Measurements from ENCODE around the gene ASB9. TPM values are rescaled to one million over a fixed set of nuclear protein-coding genes. Genes with fewer than 3 reads are reported as not detected.
A peak's percentile ranks its signal among the peaks of the same experiment; 100 is the strongest.
"Not testable (repeated sequence)": the region's sequence is repeated elsewhere in the genome, so short reads cannot be mapped to it uniquely, and the experiment has no call there.

Gene ASB9, protein sequence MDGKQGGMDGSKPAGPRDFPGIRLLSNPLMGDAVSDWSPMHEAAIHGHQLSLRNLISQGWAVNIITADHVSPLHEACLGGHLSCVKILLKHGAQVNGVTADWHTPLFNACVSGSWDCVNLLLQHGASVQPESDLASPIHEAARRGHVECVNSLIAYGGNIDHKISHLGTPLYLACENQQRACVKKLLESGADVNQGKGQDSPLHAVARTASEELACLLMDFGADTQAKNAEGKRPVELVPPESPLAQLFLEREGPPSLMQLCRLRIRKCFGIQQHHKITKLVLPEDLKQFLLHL
- not detected in 2 replicates for total RNA-seq (2014; rRNA removed; shearing (Covaris generic); ENCODE audit: low replicate concordance)

- Histone ChIP-seq H3K4me3 (no peak within 1 kb of the TSS), H3K9me3 (no peaks in the 10 kb centered on the region), H3K27me3 (no peaks in the 10 kb centered on the region), H3K36me3 (no peaks in the 10 kb centered on the region)
- DNase-seq: peak; percentile 73
Measured at GRCh38 chrX:15269618-15270521, at the start of gene ASB9. ASB9 (minus strand) TSS chrX:15270083; CDS start chrX:15269874, 209 bp downstream.

DNA sequence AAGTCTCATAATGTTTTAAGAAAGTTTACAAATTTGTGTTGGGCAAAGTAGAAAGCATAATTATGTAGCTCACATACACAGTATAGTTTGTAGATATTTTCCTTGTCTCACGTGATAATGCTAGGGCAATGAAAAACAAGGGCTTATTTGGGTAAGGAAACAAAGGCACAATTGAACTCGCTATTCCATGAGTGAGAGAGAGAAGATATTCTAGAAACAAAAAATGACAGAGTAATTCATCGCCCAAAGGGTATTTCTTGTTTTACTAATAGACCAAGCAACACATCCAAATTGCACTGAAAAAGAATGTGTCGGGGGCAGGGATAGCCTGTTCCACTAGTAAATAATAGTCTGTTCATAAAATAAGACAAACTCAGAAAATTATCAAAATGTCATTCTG lies 49.2 kb upstream of the ASB9 start:
- H3K9me3 ChIP-seq: no peaks in the 10 kb centered on the region
- H3K36me3 ChIP-seq: no peaks in the 10 kb centered on the region
- H3K4me3 ChIP-seq: no peak overlapping the region
- DNase-seq: no peak
- H3K27me3 ChIP-seq: no peaks in the 10 kb centered on the region

- H3K9me3 ChIP-seq: no peaks in the 10 kb centered on the region
- H3K4me3 ChIP-seq: no peak within 1 kb of the TSS
- DNase-seq: no peak
- no peaks in the 10 kb centered on the region for H3K36me3 ChIP-seq
- no peaks in the 10 kb centered on the region for H3K27me3 ChIP-seq
Measured at GRCh38 chrX:15315509-15315908, 45.6 kb upstream of the ASB9 start, which contains the start of gene ASB11. ASB11 (minus strand) TSS chrX:15315640; CDS start chrX:15315605, 35 bp downstream.

- H3K4me3 ChIP-seq: no peak overlapping the region
- no peaks in the 10 kb centered on the region for H3K9me3 ChIP-seq
- no peak for DNase-seq
- H3K36me3 ChIP-seq: no peaks in the 10 kb centered on the region
- H3K27me3 ChIP-seq: no peaks in the 10 kb centered on the region
Measured at GRCh38 chrX:15314472-15314871, 44.6 kb upstream of the ASB9 start.

DNA sequence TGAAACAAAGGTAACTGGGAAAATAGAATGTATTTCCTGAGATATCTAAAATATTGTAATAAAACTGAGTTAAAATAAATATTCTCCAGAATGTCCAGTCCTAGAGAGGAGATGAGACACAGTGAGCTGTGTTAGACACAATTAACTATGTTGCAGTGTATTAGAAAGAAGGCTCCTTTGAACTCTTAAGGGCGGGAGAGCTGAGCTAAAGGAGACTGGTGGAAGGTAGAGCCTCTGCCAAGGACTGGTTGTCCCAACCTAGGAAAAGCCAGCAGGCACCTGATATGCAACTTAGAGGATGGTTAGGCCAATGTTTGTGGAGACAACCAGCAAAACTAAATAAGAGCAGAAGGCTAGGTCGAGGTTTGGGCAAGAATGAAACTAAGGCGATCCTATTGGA lies 41.2 kb upstream of the ASB9 start:
- no peak for DNase-seq
- H3K27me3 ChIP-seq: no peaks in the 10 kb centered on the region

GRCh38 chrX:15310117-15310516 lies 40.2 kb upstream of the ASB9 start:
- no peak for DNase-seq
- H3K27me3 ChIP-seq: no peaks in the 10 kb centered on the region
- no peaks in the 10 kb centered on the region for H3K9me3 ChIP-seq
- H3K36me3 ChIP-seq: no peaks in the 10 kb centered on the region
- no peak overlapping the region for H3K4me3 ChIP-seq

More for the DNA sequence above, 41.2 kb upstream of the ASB9 start:
- no peaks in the 10 kb centered on the region for H3K36me3 ChIP-seq
- H3K9me3 ChIP-seq: no peaks in the 10 kb centered on the region
- H3K4me3 ChIP-seq: no peak overlapping the region

DNA sequence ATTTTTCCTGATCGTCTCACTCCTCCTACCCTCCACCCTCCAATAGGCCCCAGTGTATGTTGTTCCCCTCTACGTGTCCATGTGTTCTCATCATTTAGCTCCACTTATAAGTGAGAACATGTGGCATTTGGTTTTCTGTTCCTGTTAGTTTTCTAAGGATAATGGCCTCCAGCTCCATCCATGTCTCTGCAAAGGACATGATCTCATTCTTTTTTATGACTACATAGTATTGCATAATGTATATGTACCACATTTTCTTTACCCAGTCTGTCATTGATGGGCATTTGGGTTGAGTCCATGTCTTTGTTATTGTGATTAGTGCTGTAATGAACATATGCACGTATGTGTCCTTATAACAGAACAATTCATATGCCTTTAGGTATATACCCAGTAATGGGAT lies 36.0 kb upstream of the ASB9 start:
- not testable (repeated sequence) for H3K4me3 ChIP-seq, H3K36me3 ChIP-seq, H3K9me3 ChIP-seq, H3K27me3 ChIP-seq, DNase-seq

GRCh38 chrX:15301924-15302323 lies 32.0 kb upstream of the ASB9 start:
- Histone ChIP-seq H3K4me3 (no peak overlapping the region), H3K9me3 (no peaks in the 10 kb centered on the region), H3K27me3 (no peaks in the 10 kb centered on the region), H3K36me3 (no peaks in the 10 kb centered on the region)
- DNase-seq: no peak

DNA sequence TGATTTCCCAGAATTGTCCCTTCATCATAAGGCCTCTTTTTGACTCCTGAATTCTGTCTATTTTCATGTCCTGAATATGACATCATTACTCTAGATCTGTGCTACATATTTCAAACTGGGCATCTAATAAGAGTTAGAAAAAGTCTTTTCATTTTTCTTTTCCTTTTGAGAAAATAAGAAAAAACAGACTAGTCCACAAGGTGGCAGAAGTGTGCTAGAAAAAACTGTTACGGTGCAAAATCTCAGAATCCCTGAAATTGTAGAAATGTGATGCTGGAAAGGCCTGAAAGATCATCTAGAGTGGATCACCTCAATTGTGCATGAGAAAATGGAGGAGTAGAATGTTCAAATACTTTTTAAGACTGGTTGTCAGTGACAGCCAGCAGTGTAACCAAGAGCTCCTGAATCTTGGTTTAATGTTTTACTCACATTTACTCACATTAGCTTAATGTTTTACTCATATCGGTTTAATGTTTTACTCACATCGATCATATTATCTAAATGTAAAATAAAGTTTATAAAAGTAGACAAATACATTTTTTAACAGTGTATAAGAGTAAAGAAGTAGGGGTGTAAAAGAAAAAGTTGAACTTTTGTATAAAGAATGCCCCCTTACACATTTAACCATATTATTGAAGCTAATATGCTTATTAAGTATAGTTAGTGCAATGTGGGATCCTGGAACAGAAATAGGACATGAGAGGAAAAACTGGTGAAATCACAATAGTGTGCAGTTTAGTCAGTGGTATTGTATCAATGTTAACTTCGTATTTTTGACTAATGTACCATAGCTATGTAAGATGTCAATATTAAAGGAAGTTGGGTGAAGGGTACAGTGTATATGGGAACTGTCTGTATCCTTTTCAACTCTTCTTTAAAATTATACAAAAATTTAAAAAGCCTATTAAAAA lies 30.3 kb upstream of the ASB9 start:
- no peak overlapping the region for H3K4me3 ChIP-seq
- no peak for DNase-seq
- no peaks in the 10 kb centered on the region for H3K36me3 ChIP-seq
- H3K9me3 ChIP-seq: no peaks in the 10 kb centered on the region
- H3K27me3 ChIP-seq: no peaks in the 10 kb centered on the region

DNA sequence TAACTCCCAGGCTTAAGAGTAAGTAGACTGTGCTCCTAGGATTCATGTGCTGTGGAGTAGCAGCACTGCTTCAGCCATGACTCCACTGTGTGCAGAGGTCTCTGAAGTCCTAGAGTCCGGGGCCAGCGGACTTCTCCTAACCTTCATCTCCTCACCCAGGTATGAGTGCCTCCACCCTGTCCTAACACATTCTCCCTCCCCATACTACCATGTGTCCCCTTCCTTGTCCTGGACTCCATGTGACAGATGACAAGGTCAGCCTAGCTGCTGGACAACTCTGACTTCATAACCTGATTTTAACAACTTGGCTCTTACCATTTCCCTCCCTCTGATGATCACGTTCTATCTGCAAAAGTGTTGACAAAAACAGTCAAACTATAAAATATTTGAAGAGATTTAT lies 28.9 kb upstream of the ASB9 start:
- Histone ChIP-seq H3K36me3 (no peaks in the 10 kb centered on the region), H3K9me3 (no peaks in the 10 kb centered on the region), H3K27me3 (no peaks in the 10 kb centered on the region), H3K4me3 (no peak overlapping the region)
- no peak for DNase-seq

DNA sequence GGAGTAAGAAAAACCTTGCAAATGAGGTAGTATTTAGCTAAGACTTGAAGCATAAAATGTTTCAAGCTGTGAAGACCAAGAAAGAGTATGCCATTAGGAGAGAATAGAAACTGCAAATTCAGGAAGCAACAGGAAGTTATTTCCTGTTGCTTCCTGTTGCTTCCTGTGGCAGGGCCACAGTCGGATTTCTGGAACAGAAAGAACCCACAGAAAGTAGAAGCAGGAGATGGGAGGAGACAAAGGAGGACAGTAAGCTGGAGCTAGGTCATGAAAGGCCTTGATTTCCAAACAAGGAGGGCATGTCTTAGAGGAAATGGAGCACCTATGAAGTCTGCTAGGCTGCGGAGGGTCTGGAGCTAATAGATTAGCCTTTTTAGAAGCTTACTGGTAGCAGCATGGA lies 28.3 kb upstream of the ASB9 start:
- Histone ChIP-seq H3K27me3 (no peaks in the 10 kb centered on the region), H3K9me3 (no peaks in the 10 kb centered on the region), H3K36me3 (no peaks in the 10 kb centered on the region), H3K4me3 (no peak overlapping the region)
- DNase-seq: no peak

DNA sequence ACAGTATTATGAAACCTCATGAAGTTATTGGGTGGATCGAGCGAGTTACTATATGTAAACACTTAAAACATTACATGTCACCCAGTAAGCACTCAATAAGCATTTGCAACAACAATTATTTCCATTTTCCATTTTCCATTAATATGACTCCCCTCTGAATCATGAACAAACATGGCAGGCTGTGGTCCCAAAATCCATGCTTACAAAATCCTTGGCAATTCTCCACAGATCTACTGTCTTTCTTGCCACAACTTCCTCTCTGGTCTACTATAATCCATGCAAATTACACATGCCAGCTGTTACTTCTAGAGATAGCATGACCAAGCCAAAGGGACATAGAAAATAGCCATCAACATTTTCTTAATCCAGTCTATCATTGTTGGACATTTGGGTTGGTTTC lies 23.6 kb upstream of the ASB9 start:
- no peaks in the 10 kb centered on the region for H3K27me3 ChIP-seq
- no peak for DNase-seq
- no peak overlapping the region for H3K4me3 ChIP-seq
- H3K9me3 ChIP-seq: no peaks in the 10 kb centered on the region
- H3K36me3 ChIP-seq: no peaks in the 10 kb centered on the region

DNA sequence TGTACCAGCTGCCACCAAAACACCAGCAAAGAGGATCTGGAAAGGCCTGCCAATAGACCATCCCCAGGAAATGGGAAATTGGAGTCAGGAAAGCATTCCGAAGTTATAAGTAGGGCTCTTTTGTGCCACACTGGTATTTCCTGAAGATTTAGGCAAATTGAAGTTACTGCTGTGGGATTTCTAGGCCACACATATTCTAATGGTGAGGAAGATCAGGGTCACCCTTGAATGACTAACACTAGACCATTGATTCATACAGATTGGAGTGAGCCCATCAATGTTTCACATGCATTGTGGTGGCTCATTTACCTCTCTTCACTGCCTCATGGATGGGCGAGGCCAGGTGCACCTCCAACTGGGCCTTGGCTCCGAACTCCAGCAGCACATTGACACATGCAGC lies 23.0 kb upstream of the ASB9 start:
- peak; percentile 49 for DNase-seq
- Histone ChIP-seq H3K27me3 (no peaks in the 10 kb centered on the region), H3K36me3 (no peaks in the 10 kb centered on the region), H3K4me3 (no peak overlapping the region), H3K9me3 (no peaks in the 10 kb centered on the region)

- H3K27me3 ChIP-seq: no peaks in the 10 kb centered on the region
- H3K9me3 ChIP-seq: no peaks in the 10 kb centered on the region
- H3K4me3 ChIP-seq: no peak overlapping the region
- H3K36me3 ChIP-seq: no peaks in the 10 kb centered on the region
- DNase-seq: no peak
Measured at GRCh38 chrX:15277604-15278003, 7.7 kb upstream of the ASB9 start.

DNA sequence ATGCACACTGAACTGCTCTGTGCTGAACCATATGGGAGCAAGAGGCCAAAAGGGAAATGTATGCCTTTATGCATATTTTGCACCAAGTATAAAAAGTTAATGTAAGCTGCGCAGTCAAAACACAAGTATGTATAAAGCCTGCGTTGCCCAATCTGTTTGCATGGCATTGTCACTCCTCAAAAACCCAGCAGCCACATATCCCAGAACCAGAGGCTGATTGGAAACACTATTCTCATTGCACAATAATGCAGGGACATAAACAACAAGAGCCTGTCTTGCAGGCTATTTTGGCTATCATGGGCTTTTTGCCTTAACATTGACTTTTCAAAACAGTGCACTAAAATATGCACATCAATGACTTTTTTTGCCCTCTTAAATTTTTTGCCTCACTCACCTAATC lies 5.1 kb upstream of the ASB9 start:
- no peaks in the 10 kb centered on the region for H3K36me3 ChIP-seq
- no peak for DNase-seq
- H3K4me3 ChIP-seq: no peak overlapping the region

DNA sequence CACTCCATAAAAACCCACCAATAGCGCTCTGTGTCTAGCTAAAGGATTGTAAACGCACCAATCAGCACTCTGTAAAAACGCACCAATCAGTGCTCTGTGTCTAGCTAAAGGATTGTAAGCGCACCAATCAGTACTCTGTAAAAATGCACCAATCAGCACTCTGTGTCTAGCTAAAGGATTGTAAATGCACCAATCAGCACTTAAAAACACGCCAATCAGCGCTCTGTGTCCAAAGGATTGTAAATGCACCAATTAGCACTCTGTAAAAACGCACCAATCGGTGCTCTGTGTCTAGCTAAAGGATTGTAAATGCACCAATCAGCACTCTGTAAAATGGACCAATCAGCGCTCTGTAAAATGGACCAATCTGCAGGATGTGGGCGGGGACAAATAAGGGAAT lies 3.4 kb upstream of the ASB9 start:
- not testable (repeated sequence) for H3K9me3 ChIP-seq, DNase-seq, H3K27me3 ChIP-seq, H3K36me3 ChIP-seq, H3K4me3 ChIP-seq

More for the DNA sequence above, 5.1 kb upstream of the ASB9 start:
- no peaks in the 10 kb centered on the region for H3K27me3 ChIP-seq
- H3K9me3 ChIP-seq: no peaks in the 10 kb centered on the region

- Histone ChIP-seq H3K4me3 (no peak overlapping the region), H3K27me3 (no peaks in the 10 kb centered on the region), H3K36me3 (no peaks in the 10 kb centered on the region), H3K9me3 (no peaks in the 10 kb centered on the region)
- no peak for DNase-seq
Measured at GRCh38 chrX:15271757-15272156, 1.9 kb upstream of the ASB9 start.
